ENCODE data around the gene DDX6.

DNA sequence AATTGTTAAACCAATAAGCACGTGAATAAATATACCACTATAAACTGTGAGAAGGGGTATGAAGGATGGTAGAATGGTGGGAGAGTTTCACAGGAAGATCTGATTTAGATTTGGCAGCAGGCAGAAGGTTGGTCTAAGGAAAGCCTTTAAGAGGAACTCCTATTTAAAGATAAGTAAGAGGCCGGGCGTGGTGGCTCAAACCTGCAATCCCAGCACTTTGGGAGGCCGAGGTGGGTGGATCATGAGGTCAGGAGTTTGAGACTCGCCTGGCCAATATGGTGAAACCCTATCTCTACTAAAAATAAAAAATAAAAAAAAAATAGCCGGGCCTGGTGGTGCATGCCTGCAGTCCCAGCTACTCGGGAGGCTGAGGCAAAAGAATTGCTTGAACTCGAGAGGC, 46.9 kb upstream of the DDX6 start:
- TF ChIP-seq, protein P1, sequence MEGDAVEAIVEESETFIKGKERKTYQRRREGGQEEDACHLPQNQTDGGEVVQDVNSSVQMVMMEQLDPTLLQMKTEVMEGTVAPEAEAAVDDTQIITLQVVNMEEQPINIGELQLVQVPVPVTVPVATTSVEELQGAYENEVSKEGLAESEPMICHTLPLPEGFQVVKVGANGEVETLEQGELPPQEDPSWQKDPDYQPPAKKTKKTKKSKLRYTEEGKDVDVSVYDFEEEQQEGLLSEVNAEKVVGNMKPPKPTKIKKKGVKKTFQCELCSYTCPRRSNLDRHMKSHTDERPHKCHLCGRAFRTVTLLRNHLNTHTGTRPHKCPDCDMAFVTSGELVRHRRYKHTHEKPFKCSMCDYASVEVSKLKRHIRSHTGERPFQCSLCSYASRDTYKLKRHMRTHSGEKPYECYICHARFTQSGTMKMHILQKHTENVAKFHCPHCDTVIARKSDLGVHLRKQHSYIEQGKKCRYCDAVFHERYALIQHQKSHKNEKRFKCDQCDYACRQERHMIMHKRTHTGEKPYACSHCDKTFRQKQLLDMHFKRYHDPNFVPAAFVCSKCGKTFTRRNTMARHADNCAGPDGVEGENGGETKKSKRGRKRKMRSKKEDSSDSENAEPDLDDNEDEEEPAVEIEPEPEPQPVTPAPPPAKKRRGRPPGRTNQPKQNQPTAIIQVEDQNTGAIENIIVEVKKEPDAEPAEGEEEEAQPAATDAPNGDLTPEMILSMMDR (IDR thresholded peaks at IDR 0.05), result no peak
- TF ChIP-seq POLR2AphosphoS5 (IDR thresholded peaks at IDR 0.05), result no peak
- no peak for TF ChIP-seq POLR2A (IDR thresholded peaks at IDR 0.05)
- no peak for TF ChIP-seq EP300 (IDR thresholded peaks at IDR 0.05)
